H1 (cell line): ENCODE results near the gene RIPK4. TPM values are rescaled to one million over a fixed set of nuclear protein-coding genes. Genes with fewer than 3 reads are reported as not detected.

Experiments used
- CTCF ChIA-PET: fragments of 300-600 bp; sonication (Branson Sonifier 250); formaldehyde crosslinking; loops from one replicate; lab custom pipeline; 2021; ENCODE audit not compliant: partially characterized antibody; lab: Charles Lee
- POLR2A ChIA-PET: fragments of 300-600 bp; sonication (Branson Sonifier 250); formaldehyde crosslinking; loops from one replicate; lab custom pipeline; 2021; ENCODE audit warnings: inconsistent platforms; ENCODE audit not compliant: partially characterized antibody; lab: Charles Lee
- DNase-seq, 2 experiments: peaks; one replicate each; pipeline versions ENCODE4 v3.0.0 to v3.0.0-alpha.2; 2010 to 2022; ENCODE audit warnings: low spot score in 2 of 2, low read depth in 1 of 2, mixed read lengths in 1 of 2
- FAIRE-seq: peaks from 2 replicates; lab custom pipeline; 2011; peaks lifted over from hg19 to GRCh38; lab: Jason Lieb, UNC
- H2AFZ ChIP-seq: 2 replicates; pipeline ENCODE4 v1.8.1; 2012; ENCODE audit warnings: low read length, inconsistent platforms
- H2AK5ac ChIP-seq: 2 replicates; pipeline ENCODE4 v1.6.1; 2013; ENCODE audit warnings: low read depth, low read length
- H2BK120ac ChIP-seq: replicated peaks from 2 replicates; pipeline ENCODE3; 2013; ENCODE audit warnings: low read depth, low read length, inconsistent platforms
- H2BK12ac ChIP-seq: 2 replicates; pipeline ENCODE4 v1.6.1; 2013; ENCODE audit warnings: low read depth, low read length
- H2BK15ac ChIP-seq: 2 replicates; pipeline ENCODE4 v1.6.1; 2013; ENCODE audit warnings: low read length
- H2BK20ac ChIP-seq: 2 replicates; pipeline ENCODE4 v1.6.1; 2013; ENCODE audit warnings: low read length
- H2BK5ac ChIP-seq: 2 replicates; pipeline ENCODE4 v1.6.1; 2013; ENCODE audit warnings: low read depth, low read length
- H3K14ac ChIP-seq: 2 replicates; pipeline ENCODE4 v1.6.1; 2013; ENCODE audit warnings: inconsistent platforms; ENCODE audit not compliant: insufficient read length
- H3K18ac ChIP-seq: 2 replicates; pipeline ENCODE4 v1.6.1; 2013; ENCODE audit warnings: low read length; ENCODE audit errors: extremely low read depth
- H3K23ac ChIP-seq: 2 replicates; pipeline ENCODE4 v1.6.1; 2013; ENCODE audit warnings: inconsistent platforms; ENCODE audit not compliant: insufficient read length
- H3K23me2 ChIP-seq: 2 replicates; pipeline ENCODE4 v1.6.1; 2013; ENCODE audit warnings: low read depth, low read length
- H3K27ac ChIP-seq: 2 replicates; pipeline ENCODE4 v1.6.1; 2011; ENCODE audit warnings: low read depth, low read length, inconsistent platforms
- H3K27me3 ChIP-seq, 4 experiments: replicated peaks in 1 of 4; 1 replicate in 1 of 4; 2 replicates in 3 of 4; pipeline versions ENCODE4 v1.6.1 to v1.8.1; 2011 to 2013; ENCODE audit warnings: low read length in 3 of 4, mild to moderate bottlenecking in 3 of 4, inconsistent platforms in 2 of 4, mixed read lengths in 2 of 4, moderate library complexity in 1 of 4; ENCODE audit not compliant: control insufficient read depth in 3 of 4, insufficient read depth in 3 of 4; ENCODE audit errors: extremely low read depth in 1 of 4
- H3K36me3 ChIP-seq, 4 experiments: 2 replicates each; pipeline versions ENCODE4 v1.6.1 to v1.8.1; 2011 to 2013; ENCODE audit warnings: mild to moderate bottlenecking in 4 of 4, low read length in 3 of 4, moderate library complexity in 2 of 4, control low read depth in 1 of 4, inconsistent platforms in 1 of 4; ENCODE audit not compliant: insufficient read depth in 4 of 4, control insufficient read depth in 2 of 4
- H3K4ac ChIP-seq: replicated peaks from 2 replicates; pipeline ENCODE3; 2013; ENCODE audit warnings: low read length, low read depth, mixed read lengths, inconsistent platforms; ENCODE audit not compliant: insufficient read length
- H3K4me1 ChIP-seq, 4 experiments: replicated peaks in 1 of 4; 1 replicate in 1 of 4; 2 replicates in 3 of 4; pipeline versions ENCODE4 v1.6.1 to v1.8.1; 2011 to 2013; ENCODE audit warnings: low read length in 3 of 4, inconsistent platforms in 2 of 4, mixed read lengths in 1 of 4; ENCODE audit not compliant: insufficient read depth in 4 of 4, control insufficient read depth in 3 of 4
- H3K4me2 ChIP-seq, 2 experiments: 2 replicates each; pipeline versions ENCODE4 v1.6.1 to v1.8.1; 2011 to 2013; ENCODE audit warnings: low read depth in 2 of 2, low read length in 2 of 2, control low read depth in 1 of 2, inconsistent platforms in 1 of 2, mild to moderate bottlenecking in 1 of 2; ENCODE audit not compliant: insufficient read depth in 1 of 2
- H3K4me3 ChIP-seq, 4 experiments: fragments of 200-600, 300-600 bp in 1 of 4; sonication (generic), shearing (Covaris generic), sonication (Bioruptor Twin) in 1 of 4; 2 replicates each; pipeline versions ENCODE4 v1.5.1 to v1.8.1; 2011 to 2016; ENCODE audit warnings: low read length in 4 of 4, low read depth in 3 of 4, control low read depth in 2 of 4, inconsistent platforms in 2 of 4, mild to moderate bottlenecking in 2 of 4, mixed read lengths in 1 of 4, moderate library complexity in 1 of 4; ENCODE audit not compliant: insufficient read depth in 2 of 4; ENCODE audit errors: extremely low read depth in 1 of 4
- H3K56ac ChIP-seq: replicated peaks from 2 replicates; pipeline ENCODE3; 2013; ENCODE audit warnings: low read depth, mild to moderate bottlenecking, mixed read lengths, low read length, inconsistent platforms; ENCODE audit not compliant: insufficient read length
- H3K79me1 ChIP-seq: 2 replicates; pipeline ENCODE4 v1.6.1; 2013; ENCODE audit warnings: low read depth, low read length, control low read depth
- H3K79me2 ChIP-seq, 2 experiments: 2 replicates each; pipeline versions ENCODE4 v1.6.1 to v1.8.1; 2012 to 2013; ENCODE audit warnings: low read length in 2 of 2, mild to moderate bottlenecking in 2 of 2, inconsistent platforms in 1 of 2; ENCODE audit not compliant: insufficient read depth in 2 of 2, control insufficient read depth in 1 of 2
- H3K9ac ChIP-seq, 4 experiments: replicated peaks in 1 of 4; 1 replicate in 1 of 4; 2 replicates in 3 of 4; pipeline versions ENCODE4 v1.6.1 to v1.8.1; 2011 to 2013; ENCODE audit warnings: low read depth in 3 of 4, low read length in 3 of 4, control low read depth in 2 of 4, mild to moderate bottlenecking in 2 of 4, moderate library complexity in 2 of 4, inconsistent platforms in 1 of 4; ENCODE audit errors: extremely low read depth in 1 of 4
- H3K9me3 ChIP-seq, 2 experiments: 2 replicates each; pipeline versions ENCODE4 v1.6.1 to v1.8.1; 2012 to 2013; ENCODE audit warnings: mild to moderate bottlenecking in 2 of 2, moderate library complexity in 2 of 2, control low read depth in 1 of 2, inconsistent platforms in 1 of 2, low read depth in 1 of 2, low read length in 1 of 2, mixed read lengths in 1 of 2; ENCODE audit not compliant: insufficient read depth in 2 of 2
- H4K20me1 ChIP-seq, 2 experiments: replicated peaks in 1 of 2; 2 replicates each; pipeline versions ENCODE3 to v1.8.1; 2011 to 2013; ENCODE audit warnings: inconsistent platforms in 2 of 2, low read length in 2 of 2, mild to moderate bottlenecking in 1 of 2; ENCODE audit not compliant: insufficient read depth in 2 of 2, control insufficient read depth in 1 of 2
- H4K5ac ChIP-seq: 2 replicates; pipeline ENCODE4 v1.6.1; 2013; ENCODE audit warnings: low read length, low read depth, mixed read lengths, inconsistent platforms; ENCODE audit not compliant: insufficient read length
- H4K8ac ChIP-seq: 2 replicates; pipeline ENCODE4 v1.8.0; 2013; ENCODE audit warnings: mild to moderate bottlenecking, moderate library complexity, low read length, inconsistent platforms; ENCODE audit not compliant: insufficient read depth; ENCODE audit errors: extremely low read depth
- H4K91ac ChIP-seq: replicated peaks from 2 replicates; pipeline ENCODE3; 2013; ENCODE audit warnings: low read length, mixed read lengths, inconsistent platforms; ENCODE audit not compliant: insufficient read length
- CREB1 ChIP-seq: IDR thresholded peaks from 2 replicates; pipeline ENCODE4 v1.6.1; 2012; ENCODE audit warnings: inconsistent platforms
- HDAC2 ChIP-seq, 2 experiments: fragments of 300-600 bp in 1 of 2; sonication (generic) in 1 of 2; IDR thresholded peaks; 2 replicates each; pipeline ENCODE4 v1.6.1; 2011 to 2012; ENCODE audit warnings: low read depth in 2 of 2, low read length in 2 of 2, mild to moderate bottlenecking in 2 of 2, moderate library complexity in 2 of 2, borderline replicate concordance in 1 of 2, inconsistent platforms in 1 of 2
- HDAC6 ChIP-seq: IDR thresholded peaks from one replicate; pipeline ENCODE4 v1.7.1; 2012; ENCODE audit warnings: low read depth, mild to moderate bottlenecking, inconsistent platforms, low read length, moderate library complexity
- SP2 ChIP-seq: IDR thresholded peaks from 2 replicates; pipeline ENCODE4 v1.6.1; 2012; ENCODE audit warnings: mild to moderate bottlenecking, low read length, inconsistent platforms
- SRF ChIP-seq: IDR thresholded peaks from 2 replicates; pipeline ENCODE4 v1.6.1; 2011; ENCODE audit warnings: mild to moderate bottlenecking, low read depth, low read length, moderate library complexity
- TEAD4 ChIP-seq: IDR thresholded peaks from 2 replicates; pipeline ENCODE4 v1.6.1; 2012; ENCODE audit warnings: low read depth, low read length, inconsistent platforms, mixed read lengths
- WGBS, 2 experiments: shearing (Covaris generic) in 1 of 2; methylation state at CpG; one replicate each; pipeline versions ENCODE4 v1.1.6 to v1.1.7; 2013 to 2015; ENCODE audit warnings: low lambda C conversion rate in 2 of 2, mixed read lengths in 2 of 2, inconsistent platforms in 1 of 2, low coverage in 1 of 2, missing lambda C conversion rate in 1 of 2; ENCODE audit not compliant: insufficient replicate concordance in 2 of 2, insufficient coverage in 1 of 2, insufficient read length in 1 of 2; ENCODE audit errors: extremely low coverage in 1 of 2, missing lambda C conversion rate in 1 of 2; 5-methylcytosine and 5-hydroxymethylcytosine counted together
- polyA plus RNA-seq, 7 experiments: library from polyadenylated mRNA; depleted of rRNA in 3 of 7; stranded (reverse) in 5 of 7; unstranded in 2 of 7; fragments of >200 nt in 5 of 7; fragments of 200-250 nt in 2 of 7; gene quantifications; 1 replicate in 5 of 7; 2 replicates in 1 of 7; 4 replicates in 1 of 7; pipeline versions ENCODE4 v1.2.1 to v1.2.3, GENCODE V29; 2011 to 2013; ENCODE audit warnings: missing spikeins in 2 of 7, mixed read lengths in 2 of 7
- total RNA-seq: library from RNA; stranded (reverse); fragmentation: NEBNext Ultra II Directional; extraction: Animal tissue kit (Norgen Biotek cat#: 25700); gene quantifications from 2 replicates; pipeline ENCODE4 v1.2.1, GENCODE V29; 2021
- TF ChIP-seq, protein P1 (sequence below): IDR thresholded peaks from 2 replicates; pipeline ENCODE4 v1.6.1; 2012; ENCODE audit warnings: inconsistent platforms
- TF ChIP-seq, protein P2 (sequence below), 3 experiments: IDR thresholded peaks; 1 replicate in 2 of 3; 2 replicates in 1 of 3; pipeline versions ENCODE4 v1.5.1 to v1.6.1; 2011; ENCODE audit warnings: low read length in 3 of 3, mild to moderate bottlenecking in 3 of 3, inconsistent platforms in 2 of 3, low read depth in 1 of 3, moderate library complexity in 1 of 3; ENCODE audit not compliant: insufficient read depth in 1 of 3; ENCODE audit errors: control extremely low read depth in 1 of 3
- TF ChIP-seq, protein P3 (sequence below): IDR thresholded peaks from 2 replicates; pipeline ENCODE4 v1.6.1; 2012; ENCODE audit warnings: low read length, inconsistent platforms

The RIPK4 gene
- total and polyA plus RNA-seq, 2 of the 8 experiments (the other 6 are each of a cell fraction or from before 2014, with no cell fraction given), result 2.7 to 5.6 TPM

DNA sequence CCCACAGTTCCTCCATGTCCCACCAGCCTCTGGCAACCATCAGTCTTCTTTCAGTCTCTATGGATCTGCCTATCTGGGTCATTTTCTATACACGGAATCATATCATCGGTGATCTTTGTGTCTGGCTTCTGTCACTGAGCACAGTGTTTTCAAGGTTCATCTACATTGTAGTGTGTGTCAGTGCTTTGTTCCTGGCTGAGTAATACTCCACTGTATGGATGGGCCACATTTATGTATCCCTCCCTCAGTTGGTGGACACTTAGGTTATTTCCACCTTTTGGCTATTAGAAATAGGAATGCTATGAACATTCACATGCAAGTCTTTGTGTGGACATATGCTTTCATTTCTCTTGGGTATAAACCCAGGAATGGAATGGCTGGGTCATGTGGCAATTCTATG lies 46.6 kb downstream of the RIPK4 start:
- Histone ChIP-seq H2BK12ac (no peak overlapping the region), H2BK20ac (no peak overlapping the region), H3K18ac (no peak overlapping the region), H4K5ac (no peak overlapping the region), H3K4ac (no peak overlapping the region), H2AFZ (no peak overlapping the region), H4K8ac (no peak overlapping the region), H4K20me1 (no peaks in the 10 kb centered on the region), H3K4me2 (no peak overlapping the region), H3K79me1 (no peaks in the 10 kb centered on the region), H4K91ac (no peak overlapping the region), H3K36me3 (no peaks in the 10 kb centered on the region), H2AK5ac (no peak overlapping the region), H3K23ac (no peak overlapping the region), H3K9ac (no peak overlapping the region), H3K14ac (no peak overlapping the region), H2BK15ac (no peak overlapping the region), H3K56ac (no peak overlapping the region), H3K79me2 (no peaks in the 10 kb centered on the region), H3K4me3 (no peak overlapping the region), H3K4me1 (peaks cover 0 to 9% (median 6%) of the 10 kb centered on the region in 4 experiments; a peak in 5 of 7 replicates), H3K27ac (no peak overlapping the region), H3K9me3 (no peaks in the 10 kb centered on the region), H2BK5ac (no peak overlapping the region), H2BK120ac (no peak overlapping the region), H3K27me3 (peaks cover 0 to 12% (median 3%) of the 10 kb centered on the region in 4 experiments; a peak in 6 of 7 replicates), H3K23me2 (peaks cover under 1% of the 10 kb centered on the region; the same call in 1 of the 2 replicates)
- ChIA-PET POLR2A (interaction anchor here (0.7 kb wide), 1 partner anchor 41 kb away, joined by 3 read pairs; no protein-coding TSS in a partner anchor), CTCF (interaction anchor here (1.1 to 1.7 kb wide), 5 partner anchors 24 to 113 kb away, joined by 3 to 7 read pairs (median 5); no protein-coding TSS in a partner anchor)
- WGBS, 2 experiments, result 92% methylated on average over 2 of the region's 2 CpGs; no CpG with 5 or more reads in 1 of the 2 experiments
- DNase-seq, result no peak
- FAIRE-seq, result no peak
- TF ChIP-seq HDAC6 (no peak), CREB1 (no peak), SP2 (no peak), TEAD4 (no peak), HDAC2 (IDR thresholded peaks at IDR 0.05; ENCODE audit: borderline replicate concordance in 1 of 2, low read depth in 2 of 2, low read length in 2 of 2) (no peak), SRF (no peak)
- TF ChIP-seq, protein P1, sequence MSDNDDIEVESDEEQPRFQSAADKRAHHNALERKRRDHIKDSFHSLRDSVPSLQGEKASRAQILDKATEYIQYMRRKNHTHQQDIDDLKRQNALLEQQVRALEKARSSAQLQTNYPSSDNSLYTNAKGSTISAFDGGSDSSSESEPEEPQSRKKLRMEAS, result no peak
- TF ChIP-seq, protein P2, sequence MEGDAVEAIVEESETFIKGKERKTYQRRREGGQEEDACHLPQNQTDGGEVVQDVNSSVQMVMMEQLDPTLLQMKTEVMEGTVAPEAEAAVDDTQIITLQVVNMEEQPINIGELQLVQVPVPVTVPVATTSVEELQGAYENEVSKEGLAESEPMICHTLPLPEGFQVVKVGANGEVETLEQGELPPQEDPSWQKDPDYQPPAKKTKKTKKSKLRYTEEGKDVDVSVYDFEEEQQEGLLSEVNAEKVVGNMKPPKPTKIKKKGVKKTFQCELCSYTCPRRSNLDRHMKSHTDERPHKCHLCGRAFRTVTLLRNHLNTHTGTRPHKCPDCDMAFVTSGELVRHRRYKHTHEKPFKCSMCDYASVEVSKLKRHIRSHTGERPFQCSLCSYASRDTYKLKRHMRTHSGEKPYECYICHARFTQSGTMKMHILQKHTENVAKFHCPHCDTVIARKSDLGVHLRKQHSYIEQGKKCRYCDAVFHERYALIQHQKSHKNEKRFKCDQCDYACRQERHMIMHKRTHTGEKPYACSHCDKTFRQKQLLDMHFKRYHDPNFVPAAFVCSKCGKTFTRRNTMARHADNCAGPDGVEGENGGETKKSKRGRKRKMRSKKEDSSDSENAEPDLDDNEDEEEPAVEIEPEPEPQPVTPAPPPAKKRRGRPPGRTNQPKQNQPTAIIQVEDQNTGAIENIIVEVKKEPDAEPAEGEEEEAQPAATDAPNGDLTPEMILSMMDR (IDR thresholded peaks at IDR 0.05; ENCODE audit: control extremely low read depth in 1 of 3, insufficient read depth in 1 of 3, low read depth in 1 of 3, low read length in 3 of 3), result no peak
- TF ChIP-seq, protein P3, sequence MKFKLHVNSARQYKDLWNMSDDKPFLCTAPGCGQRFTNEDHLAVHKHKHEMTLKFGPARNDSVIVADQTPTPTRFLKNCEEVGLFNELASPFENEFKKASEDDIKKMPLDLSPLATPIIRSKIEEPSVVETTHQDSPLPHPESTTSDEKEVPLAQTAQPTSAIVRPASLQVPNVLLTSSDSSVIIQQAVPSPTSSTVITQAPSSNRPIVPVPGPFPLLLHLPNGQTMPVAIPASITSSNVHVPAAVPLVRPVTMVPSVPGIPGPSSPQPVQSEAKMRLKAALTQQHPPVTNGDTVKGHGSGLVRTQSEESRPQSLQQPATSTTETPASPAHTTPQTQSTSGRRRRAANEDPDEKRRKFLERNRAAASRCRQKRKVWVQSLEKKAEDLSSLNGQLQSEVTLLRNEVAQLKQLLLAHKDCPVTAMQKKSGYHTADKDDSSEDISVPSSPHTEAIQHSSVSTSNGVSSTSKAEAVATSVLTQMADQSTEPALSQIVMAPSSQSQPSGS, result no peak
